AG09319 (cell line): ENCODE data around the gene PLXDC2.

Experiments
- DNase-seq: peaks from one replicate; pipeline ENCODE4 v3.0.0-alpha.2; 2010; ENCODE audit warnings: low read depth; ENCODE audit errors: extremely low read depth
- CTCF ChIP-seq: IDR thresholded peaks from 2 replicates; pipeline ENCODE4 v1.5.1; 2011; ENCODE audit warnings: low read depth, mild to moderate bottlenecking, inconsistent platforms, low read length, moderate library complexity

PLXDC2 gene

GRCh38 chr10:20110125-20111100 lies 294.2 kb downstream of the PLXDC2 start:
- DNase-seq: no peak
- no peak for TF ChIP-seq CTCF

DNA sequence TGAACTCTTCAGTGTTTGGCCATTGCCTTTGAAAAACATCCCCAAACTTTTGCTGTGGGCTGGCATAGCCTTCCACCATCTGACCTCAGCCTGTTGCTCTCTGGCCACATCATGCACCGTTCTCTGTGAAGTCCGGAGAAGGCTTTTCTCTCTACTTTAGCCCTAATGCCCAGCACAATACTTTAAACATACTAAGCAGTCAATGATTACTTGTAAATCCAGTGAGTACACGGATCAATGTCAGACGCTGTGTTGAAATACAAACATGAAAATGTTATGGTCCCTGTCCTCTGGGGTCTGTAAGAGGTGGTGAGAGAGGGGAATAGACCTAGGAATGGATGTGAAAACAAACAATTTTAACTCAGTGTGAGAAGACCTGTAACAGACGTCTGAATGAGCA lies 297.9 kb downstream of the PLXDC2 start:
- DNase-seq: no peak
- no peak for TF ChIP-seq CTCF

- no peak for TF ChIP-seq CTCF
- no peak for DNase-seq
Observed at GRCh38 chr10:20115894-20116293, 299.7 kb downstream of the PLXDC2 start.

DNA sequence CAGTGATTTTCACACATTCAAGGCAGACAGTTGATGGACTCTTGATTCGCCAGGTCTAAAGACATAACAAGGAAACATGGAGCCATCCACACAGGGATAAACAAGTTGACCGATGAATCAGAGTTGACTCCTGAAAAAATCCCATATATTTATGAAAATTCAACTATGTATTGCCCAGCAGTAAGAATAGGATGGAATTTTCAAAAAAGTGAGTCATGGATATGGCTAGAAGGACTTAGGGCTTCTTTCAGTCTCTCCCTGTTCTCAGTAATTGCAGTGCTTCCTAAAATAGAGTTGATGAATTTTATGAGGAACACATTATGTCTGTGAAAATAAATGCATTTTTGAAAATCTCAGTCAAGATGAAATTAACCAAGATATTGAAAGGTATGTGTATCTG lies 301.2 kb downstream of the PLXDC2 start:
- no peak for DNase-seq
- TF ChIP-seq CTCF: no peak

GRCh38 chr10:20118119-20118518 lies 301.9 kb downstream of the PLXDC2 start:
- DNase-seq: no peak
- TF ChIP-seq CTCF: no peak

DNA sequence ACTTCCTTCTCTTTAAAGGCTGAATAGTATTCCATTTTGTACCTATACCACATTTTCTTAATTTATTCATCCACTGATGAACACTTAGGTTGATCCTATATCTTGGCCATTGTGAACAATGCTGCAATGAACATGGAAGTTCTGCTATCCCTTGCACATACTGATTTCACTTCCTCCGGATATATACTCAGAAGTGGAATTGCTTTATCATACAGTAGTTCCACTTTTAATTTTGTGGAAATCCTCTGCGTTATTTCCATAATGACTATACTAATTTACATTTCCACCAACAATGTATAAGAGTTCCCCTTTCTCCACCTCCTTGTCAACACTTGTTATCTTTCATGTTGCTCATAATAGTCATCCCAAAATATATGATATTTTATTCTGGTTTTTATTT lies 312.6 kb downstream of the PLXDC2 start:
- DNase-seq: no peak
- TF ChIP-seq CTCF: no peak

DNA sequence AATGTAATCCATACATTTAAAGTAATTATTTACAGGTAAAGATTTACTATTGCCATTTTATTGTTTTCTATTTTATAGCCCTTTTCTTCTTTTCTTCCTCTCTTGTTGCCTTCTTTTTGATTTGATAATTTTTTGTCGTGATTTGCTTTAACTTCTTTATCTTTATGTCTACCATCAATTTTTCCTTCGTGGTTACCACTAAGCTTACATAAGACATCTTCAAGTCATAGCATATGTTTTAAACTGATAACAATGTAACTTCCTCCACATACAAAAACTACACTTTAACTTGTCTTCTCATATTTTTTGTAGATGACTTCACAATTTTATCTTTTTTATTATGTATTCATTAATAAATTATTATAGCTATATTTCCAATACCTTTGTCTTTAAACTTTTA lies 316.6 kb downstream of the PLXDC2 start:
- TF ChIP-seq CTCF: no peak
- DNase-seq: no peak
